Measurements from ENCODE around the gene PTPRC.
"Not testable (repeated sequence)": the region's sequence is repeated elsewhere in the genome, so short reads cannot be mapped to it uniquely, and the experiment has no call there.

Gene PTPRC

GRCh38 chr1:198638894-198639635, at the start of gene PTPRC:
Gene PTPRC, plus strand, starts transcription at chr1:198639040. Its CDS starts 229 bp downstream, at chr1:198639269.
- no peak for DNase-seq

DNA sequence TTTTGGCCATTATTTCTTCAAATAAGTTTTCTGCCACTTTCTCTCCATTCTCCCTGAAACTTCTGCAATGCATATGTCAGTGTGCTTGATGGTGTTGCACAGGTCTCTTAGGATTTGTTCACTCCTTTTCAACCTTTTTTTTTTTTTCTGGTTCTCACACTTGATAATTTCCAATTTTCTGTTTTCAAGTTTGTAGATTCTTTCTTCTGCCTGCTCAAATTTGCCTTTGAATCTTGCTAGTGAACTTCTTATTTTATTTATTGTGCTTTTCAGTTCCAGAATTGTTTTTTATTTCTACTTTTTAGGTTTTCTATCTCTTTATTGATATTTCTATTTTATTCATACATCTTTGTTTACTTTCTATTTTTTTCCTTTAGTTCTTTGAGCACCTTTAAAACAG, 48.4 kb upstream of the PTPRC start:
- DNase-seq: no peak

- no peak for DNase-seq
Observed at GRCh38 chr1:198595765-198596164, 43.1 kb upstream of the PTPRC start.

GRCh38 chr1:198597690-198598430, 41.0 kb upstream of the PTPRC start:
- no peak for DNase-seq

GRCh38 chr1:198598796-198599321, 40.0 kb upstream of the PTPRC start:
- DNase-seq: no peak

DNA sequence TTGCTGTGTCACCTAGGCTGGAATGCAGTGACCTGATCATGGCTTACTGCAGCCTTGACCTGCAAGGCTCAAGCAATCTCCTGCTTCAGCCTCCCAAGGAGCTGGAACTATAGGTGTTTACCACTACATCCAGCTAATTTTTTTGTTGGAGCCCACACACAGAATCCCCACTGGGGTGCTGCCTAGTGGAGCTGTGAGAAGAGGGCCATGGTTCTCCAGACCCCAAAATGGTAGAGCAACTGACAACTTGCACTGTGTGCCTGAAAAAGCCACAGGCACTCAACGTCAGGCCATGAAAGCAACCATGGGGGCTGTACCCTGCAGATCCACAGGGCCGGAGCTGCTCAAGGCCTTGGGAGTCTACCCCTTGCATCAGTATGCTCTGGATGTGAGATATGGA, 39.1 kb upstream of the PTPRC start:
- no peak for DNase-seq

GRCh38 chr1:198600906-198601305, 37.9 kb upstream of the PTPRC start:
- DNase-seq: no peak

- DNase-seq: not testable (repeated sequence)
Observed at GRCh38 chr1:198601310-198601709, 37.5 kb upstream of the PTPRC start.

GRCh38 chr1:198601936-198602889, 36.6 kb upstream of the PTPRC start:
- peak; percentile 27 for DNase-seq

- no peak for DNase-seq
Observed at GRCh38 chr1:198604975-198605374, 33.9 kb upstream of the PTPRC start.

DNA sequence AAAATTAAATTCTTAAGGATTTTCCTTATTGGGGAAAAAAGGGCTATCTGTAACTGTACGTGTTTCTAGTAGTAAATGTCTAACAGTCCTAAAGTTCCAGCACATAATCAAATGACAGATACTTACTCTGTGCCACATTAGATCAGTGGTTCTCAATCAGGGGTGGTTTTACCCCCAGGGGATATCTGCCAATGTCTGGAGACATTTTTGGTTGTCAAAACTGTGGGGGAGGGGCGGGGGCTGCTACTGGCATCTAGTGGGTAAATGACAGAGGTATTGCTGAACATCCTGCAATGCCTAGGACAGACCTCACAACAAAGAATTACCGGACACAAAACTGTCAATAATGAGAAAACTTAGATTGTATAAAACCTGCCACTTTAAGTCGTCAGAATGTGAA, 33.4 kb upstream of the PTPRC start:
- DNase-seq: no peak

DNA sequence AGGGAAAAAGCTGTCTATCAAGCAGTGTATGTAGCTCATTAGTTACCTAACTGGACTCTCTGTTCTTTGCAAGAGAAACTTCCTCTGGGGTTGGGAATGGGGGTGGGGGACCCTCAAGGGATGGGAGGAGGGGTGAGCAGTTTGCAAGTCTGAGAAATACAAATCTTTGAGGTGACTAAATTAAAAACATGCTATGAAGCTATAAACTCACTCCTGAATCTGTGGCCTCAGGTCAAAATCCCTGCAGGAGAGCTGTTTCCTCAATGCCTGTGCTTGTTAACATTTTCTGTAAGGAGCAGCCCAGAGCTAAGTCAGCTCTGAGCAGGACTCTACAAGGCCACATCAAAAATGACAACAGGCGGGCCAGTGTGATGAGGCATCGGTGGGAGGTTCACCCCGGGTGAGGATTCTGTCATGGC, 32.8 kb upstream of the PTPRC start:
- no peak for DNase-seq

- no peak for DNase-seq
Observed at GRCh38 chr1:198607714-198608113, 31.1 kb upstream of the PTPRC start.

GRCh38 chr1:198610362-198610761, 28.5 kb upstream of the PTPRC start:
- no peak for DNase-seq

- DNase-seq: no peak
Observed at GRCh38 chr1:198611219-198611618, 27.6 kb upstream of the PTPRC start.

DNA sequence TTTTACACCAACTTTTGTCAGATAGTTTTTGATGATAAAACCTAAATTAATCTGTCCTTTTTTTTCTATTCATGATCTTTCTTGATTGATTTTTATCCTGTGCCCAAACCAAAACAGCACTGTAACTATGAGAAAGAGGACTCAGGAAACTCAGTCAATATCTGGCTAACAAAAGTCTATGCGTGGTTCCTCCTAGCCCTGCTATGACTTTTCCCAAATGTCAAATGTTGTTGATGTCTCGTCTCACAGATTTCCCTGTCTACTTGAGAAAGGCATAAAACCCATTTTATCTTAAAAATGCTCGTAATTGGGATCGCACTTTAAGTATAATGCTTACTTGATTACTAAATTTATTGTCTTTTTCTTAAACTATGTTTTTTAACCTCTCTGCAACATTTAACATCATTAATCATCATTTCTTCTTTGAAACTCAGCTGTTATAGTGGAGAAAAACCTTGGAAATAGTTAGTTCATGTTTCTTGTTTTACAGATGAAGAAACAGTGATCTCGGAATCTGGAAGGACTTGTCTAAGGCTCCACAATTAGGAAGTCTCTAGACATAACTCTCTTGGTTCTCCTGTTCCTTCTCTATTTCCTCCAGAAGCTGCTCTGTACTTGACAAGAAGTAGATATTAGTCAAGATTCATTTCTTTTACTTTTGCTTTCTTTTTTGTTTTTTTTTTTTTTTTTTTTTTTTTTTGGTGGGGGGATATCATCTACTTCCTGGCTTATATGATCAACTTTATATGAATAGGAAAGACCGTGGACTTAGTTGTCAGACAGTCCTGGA, 26.2 kb upstream of the PTPRC start:
- DNase-seq: no peak

DNA sequence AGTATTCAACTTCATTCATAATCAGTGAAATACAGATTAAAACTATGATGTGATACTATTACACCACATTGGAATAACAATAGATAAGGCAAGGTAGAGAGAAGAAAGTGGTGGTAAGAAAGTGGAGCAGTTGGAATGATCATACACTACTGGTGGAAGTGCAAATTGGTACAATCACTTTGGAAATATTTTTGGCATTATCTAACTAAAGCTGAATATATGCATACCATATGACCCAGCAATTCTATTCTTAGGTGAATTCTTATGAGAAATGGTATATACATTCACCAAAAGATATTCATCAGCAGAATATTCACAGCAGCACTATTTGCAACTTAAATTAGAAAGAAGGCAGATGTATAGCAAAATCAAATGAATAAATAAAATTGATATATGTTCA, 21.4 kb upstream of the PTPRC start:
- DNase-seq: no peak

- no peak for DNase-seq
Observed at GRCh38 chr1:198619375-198620140, 19.3 kb upstream of the PTPRC start.

- no peak for DNase-seq
Observed at GRCh38 chr1:198620218-198620617, 18.6 kb upstream of the PTPRC start.

- DNase-seq: peak; percentile 36
Observed at GRCh38 chr1:198620951-198621824, 17.7 kb upstream of the PTPRC start.
